Neuron (in vitro differentiated cells): ENCODE measurements around the gene CYP3A7.
"Not testable (repeated sequence)": the region's sequence is repeated elsewhere in the genome, so short reads cannot be mapped to it uniquely, and the experiment has no call there.

Experiments used
- H2AFZ ChIP-seq: one replicate; pipeline ENCODE4 v1.6.1; 2013; ENCODE audit warnings: low read depth, mild to moderate bottlenecking, inconsistent platforms, low read length, moderate library complexity
- H3K27me3 ChIP-seq: one replicate; pipeline ENCODE4 v1.6.1; 2013; ENCODE audit warnings: low read length; ENCODE audit not compliant: insufficient read depth
- H3K36me3 ChIP-seq: one replicate; pipeline ENCODE4 v1.6.1; 2013; ENCODE audit warnings: low read length; ENCODE audit not compliant: insufficient read depth
- H3K4me1 ChIP-seq: one replicate; pipeline ENCODE4 v1.6.1; 2013; ENCODE audit warnings: low read length; ENCODE audit not compliant: insufficient read depth
- H3K4me3 ChIP-seq: 2 replicates; pipeline ENCODE4 v1.5.1; 2013; ENCODE audit warnings: mild to moderate bottlenecking, low read length, moderate library complexity
- H3K9me3 ChIP-seq: one replicate; pipeline ENCODE4 v1.6.1; 2013; ENCODE audit warnings: low read length

Gene CYP3A7

GRCh38 chr7:99736667-99737066 lies 1.7 kb upstream of the CYP3A7 start:
- H3K4me3 ChIP-seq, H2AFZ ChIP-seq, H3K27me3 ChIP-seq, H3K9me3 ChIP-seq, H3K36me3 ChIP-seq, H3K4me1 ChIP-seq: not testable (repeated sequence)

- Histone ChIP-seq H3K4me1 (no peaks in the 10 kb centered on the region), H2AFZ (no peak overlapping the region), H3K9me3 (no peaks in the 10 kb centered on the region), H3K27me3 (no peaks in the 10 kb centered on the region), H3K4me3 (no peak overlapping the region), H3K36me3 (no peaks in the 10 kb centered on the region)
Observed at GRCh38 chr7:99733448-99733847, 1.5 kb downstream of the CYP3A7 start.

GRCh38 chr7:99733003-99733402 lies 2.0 kb downstream of the CYP3A7 start:
- no peak overlapping the region for H3K4me3 ChIP-seq
- H3K4me1 ChIP-seq = no peaks in the 10 kb centered on the region
- H3K36me3 ChIP-seq = no peaks in the 10 kb centered on the region
- H3K9me3 ChIP-seq = no peaks in the 10 kb centered on the region
- H2AFZ ChIP-seq = no peak overlapping the region
- no peaks in the 10 kb centered on the region for H3K27me3 ChIP-seq

GRCh38 chr7:99731638-99732374 lies 3.2 kb downstream of the CYP3A7 start:
- H3K4me1 ChIP-seq = no peaks in the 10 kb centered on the region
- H3K27me3 ChIP-seq = no peaks in the 10 kb centered on the region
- H3K9me3 ChIP-seq = no peaks in the 10 kb centered on the region
- no peak overlapping the region for H3K4me3 ChIP-seq
- no peak overlapping the region for H2AFZ ChIP-seq
- H3K36me3 ChIP-seq = no peaks in the 10 kb centered on the region

- H3K36me3 ChIP-seq = no peaks in the 10 kb centered on the region
- no peaks in the 10 kb centered on the region for H3K27me3 ChIP-seq
- H3K4me1 ChIP-seq = no peaks in the 10 kb centered on the region
- H3K9me3 ChIP-seq = no peaks in the 10 kb centered on the region
- no peak overlapping the region for H3K4me3 ChIP-seq
- H2AFZ ChIP-seq = no peak overlapping the region
Observed at GRCh38 chr7:99730992-99731391, 4.0 kb downstream of the CYP3A7 start.

- H3K36me3 ChIP-seq = no peaks in the 10 kb centered on the region
- no peaks in the 10 kb centered on the region for H3K27me3 ChIP-seq
- no peaks in the 10 kb centered on the region for H3K9me3 ChIP-seq
- no peak overlapping the region for H3K4me3 ChIP-seq
- H2AFZ ChIP-seq = no peak overlapping the region
- H3K4me1 ChIP-seq = no peaks in the 10 kb centered on the region
Observed at GRCh38 chr7:99730238-99730810, 4.7 kb downstream of the CYP3A7 start.

GRCh38 chr7:99729486-99730237 lies 5.3 kb downstream of the CYP3A7 start:
- no peaks in the 10 kb centered on the region for H3K9me3 ChIP-seq
- H3K36me3 ChIP-seq = no peaks in the 10 kb centered on the region
- H3K4me1 ChIP-seq = no peaks in the 10 kb centered on the region
- H3K4me3 ChIP-seq = no peak overlapping the region
- no peak overlapping the region for H2AFZ ChIP-seq
- H3K27me3 ChIP-seq = no peaks in the 10 kb centered on the region

- Histone ChIP-seq H3K9me3 (no peaks in the 10 kb centered on the region), H3K27me3 (no peaks in the 10 kb centered on the region), H3K36me3 (no peaks in the 10 kb centered on the region), H3K4me1 (no peaks in the 10 kb centered on the region), H3K4me3 (no peak overlapping the region), H2AFZ (no peak overlapping the region)
Observed at GRCh38 chr7:99728615-99729014, 6.4 kb downstream of the CYP3A7 start.

GRCh38 chr7:99723201-99723600 lies 11.8 kb downstream of the CYP3A7 start:
- not testable (repeated sequence) for H2AFZ ChIP-seq, H3K36me3 ChIP-seq, H3K4me3 ChIP-seq, H3K4me1 ChIP-seq, H3K9me3 ChIP-seq, H3K27me3 ChIP-seq

GRCh38 chr7:99720800-99721595 lies 14.0 kb downstream of the CYP3A7 start:
- Histone ChIP-seq H3K4me3 (no peak overlapping the region), H2AFZ (no peak overlapping the region), H3K4me1 (no peaks in the 10 kb centered on the region), H3K36me3 (no peaks in the 10 kb centered on the region), H3K9me3 (no peaks in the 10 kb centered on the region), H3K27me3 (no peaks in the 10 kb centered on the region)

- H2AFZ ChIP-seq = no peak overlapping the region
- no peaks in the 10 kb centered on the region for H3K27me3 ChIP-seq
- H3K4me1 ChIP-seq = no peaks in the 10 kb centered on the region
- H3K9me3 ChIP-seq = no peaks in the 10 kb centered on the region
- no peaks in the 10 kb centered on the region for H3K36me3 ChIP-seq
- H3K4me3 ChIP-seq = no peak overlapping the region
Observed at GRCh38 chr7:99719996-99720769, 14.8 kb downstream of the CYP3A7 start.

GRCh38 chr7:99713995-99714570 lies 20.9 kb downstream of the CYP3A7 start:
- Histone ChIP-seq H3K4me1 (no peaks in the 10 kb centered on the region), H3K4me3 (no peak overlapping the region), H3K9me3 (no peaks in the 10 kb centered on the region), H2AFZ (no peak overlapping the region), H3K27me3 (no peaks in the 10 kb centered on the region), H3K36me3 (no peaks in the 10 kb centered on the region)
